ENCODE measurements around the gene FOSL1.

GRCh38 chr11:65907878-65908277 lies 7.7 kb upstream of the FOSL1 start:
- TF ChIP-seq, protein P1, sequence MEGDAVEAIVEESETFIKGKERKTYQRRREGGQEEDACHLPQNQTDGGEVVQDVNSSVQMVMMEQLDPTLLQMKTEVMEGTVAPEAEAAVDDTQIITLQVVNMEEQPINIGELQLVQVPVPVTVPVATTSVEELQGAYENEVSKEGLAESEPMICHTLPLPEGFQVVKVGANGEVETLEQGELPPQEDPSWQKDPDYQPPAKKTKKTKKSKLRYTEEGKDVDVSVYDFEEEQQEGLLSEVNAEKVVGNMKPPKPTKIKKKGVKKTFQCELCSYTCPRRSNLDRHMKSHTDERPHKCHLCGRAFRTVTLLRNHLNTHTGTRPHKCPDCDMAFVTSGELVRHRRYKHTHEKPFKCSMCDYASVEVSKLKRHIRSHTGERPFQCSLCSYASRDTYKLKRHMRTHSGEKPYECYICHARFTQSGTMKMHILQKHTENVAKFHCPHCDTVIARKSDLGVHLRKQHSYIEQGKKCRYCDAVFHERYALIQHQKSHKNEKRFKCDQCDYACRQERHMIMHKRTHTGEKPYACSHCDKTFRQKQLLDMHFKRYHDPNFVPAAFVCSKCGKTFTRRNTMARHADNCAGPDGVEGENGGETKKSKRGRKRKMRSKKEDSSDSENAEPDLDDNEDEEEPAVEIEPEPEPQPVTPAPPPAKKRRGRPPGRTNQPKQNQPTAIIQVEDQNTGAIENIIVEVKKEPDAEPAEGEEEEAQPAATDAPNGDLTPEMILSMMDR (optimal IDR thresholded peaks at IDR 0.05 in 1 of 3, IDR thresholded peaks at IDR 0.05 in 1 of 3, conservative IDR thresholded peaks at IDR 0.05 in 1 of 3; ENCODE audit: extremely low read depth in 1 of 3, insufficient read depth in 2 of 3, low read length in 3 of 3) = no peak
- no peak for TF ChIP-seq EZH2 (IDR thresholded peaks at IDR 0.05; ENCODE audit: low read length)

Measured in keratinocyte (primary cell).